ENCODE data around the gene SLA2. TPM values are rescaled to one million over a fixed set of nuclear protein-coding genes. Genes with fewer than 3 reads are reported as not detected.
A peak's percentile ranks its signal among the peaks of the same experiment; 100 is the strongest.
"Not testable (repeated sequence)": the region's sequence is repeated elsewhere in the genome, so short reads cannot be mapped to it uniquely, and the experiment has no call there.

Gene SLA2
- total RNA-seq, 2 donors from 2014 or later: 0.44 to 0.68 TPM

DNA sequence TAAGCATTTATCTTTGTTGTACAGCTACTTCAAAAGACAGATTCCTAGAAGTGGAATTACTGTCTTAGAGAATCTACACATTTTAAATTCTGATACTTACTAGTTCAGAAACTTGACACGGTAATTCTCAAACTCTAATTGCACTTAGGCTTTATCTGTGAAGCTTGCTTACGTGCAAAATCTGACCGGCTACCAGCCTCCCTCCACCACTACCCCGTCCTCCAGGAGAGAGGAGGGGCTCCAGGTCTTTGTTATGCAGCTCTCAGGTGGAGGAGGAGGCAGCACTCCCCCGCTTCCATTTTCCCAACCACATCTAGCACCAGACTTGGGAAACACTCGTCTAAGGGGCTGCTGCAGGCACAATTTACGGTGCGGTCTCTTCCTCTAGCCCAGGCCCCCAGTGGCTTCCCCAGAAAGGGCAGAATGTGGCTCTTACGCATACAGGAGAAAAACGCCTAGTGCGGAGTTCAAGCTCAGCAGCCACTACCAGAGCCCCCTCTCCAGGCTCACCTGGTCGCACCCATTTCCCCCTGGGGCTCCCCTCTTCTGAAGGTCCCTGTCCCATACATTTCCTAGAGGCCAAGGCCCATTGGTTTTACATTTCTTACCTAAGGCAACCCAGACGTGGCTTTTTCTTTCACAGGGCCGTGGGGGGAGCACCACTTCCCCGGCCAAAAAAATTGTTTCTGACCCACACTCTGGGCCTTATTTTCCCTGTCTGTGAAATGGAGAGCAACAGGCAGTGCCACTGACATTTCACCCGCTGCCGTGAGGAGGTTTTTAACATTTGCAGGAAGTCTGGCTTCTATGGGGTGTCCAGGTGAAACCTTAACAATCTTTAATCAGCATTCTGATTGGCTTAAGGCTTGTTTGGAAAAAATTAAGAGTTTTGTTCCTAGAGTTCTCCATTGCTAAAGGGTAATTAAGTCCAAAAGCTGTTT, 74.2 kb downstream of the SLA2 start:
- 9 to 21% methylated on average over 9 to 17 of the region's 17 CpGs for WGBS, 2 experiments (ENCODE audit: insufficient coverage in 1 of 2, insufficient read length in 1 of 2)
- H3K9me3 Mint-ChIP-seq: peaks cover under 1% of the 10 kb centered on the region
- peaks cover 34% of the 10 kb centered on the region for H3K4me1 Mint-ChIP-seq
- TF ChIP-seq, protein P1, sequence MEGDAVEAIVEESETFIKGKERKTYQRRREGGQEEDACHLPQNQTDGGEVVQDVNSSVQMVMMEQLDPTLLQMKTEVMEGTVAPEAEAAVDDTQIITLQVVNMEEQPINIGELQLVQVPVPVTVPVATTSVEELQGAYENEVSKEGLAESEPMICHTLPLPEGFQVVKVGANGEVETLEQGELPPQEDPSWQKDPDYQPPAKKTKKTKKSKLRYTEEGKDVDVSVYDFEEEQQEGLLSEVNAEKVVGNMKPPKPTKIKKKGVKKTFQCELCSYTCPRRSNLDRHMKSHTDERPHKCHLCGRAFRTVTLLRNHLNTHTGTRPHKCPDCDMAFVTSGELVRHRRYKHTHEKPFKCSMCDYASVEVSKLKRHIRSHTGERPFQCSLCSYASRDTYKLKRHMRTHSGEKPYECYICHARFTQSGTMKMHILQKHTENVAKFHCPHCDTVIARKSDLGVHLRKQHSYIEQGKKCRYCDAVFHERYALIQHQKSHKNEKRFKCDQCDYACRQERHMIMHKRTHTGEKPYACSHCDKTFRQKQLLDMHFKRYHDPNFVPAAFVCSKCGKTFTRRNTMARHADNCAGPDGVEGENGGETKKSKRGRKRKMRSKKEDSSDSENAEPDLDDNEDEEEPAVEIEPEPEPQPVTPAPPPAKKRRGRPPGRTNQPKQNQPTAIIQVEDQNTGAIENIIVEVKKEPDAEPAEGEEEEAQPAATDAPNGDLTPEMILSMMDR (conservative IDR thresholded peaks at IDR 0.05): peak; percentile 41
- no peaks in the 10 kb centered on the region for H3K27me3 Mint-ChIP-seq (ENCODE audit: insufficient read depth)
- Histone ChIP-seq H3K9ac (ENCODE audit: extremely low read depth, low read length, poor library complexity, severe bottlenecking) (peak overlapping the region; percentile 67), H3K4me1 (ENCODE audit: control insufficient read depth, insufficient read depth, low read length) (peaks cover 8% of the 10 kb centered on the region), H3K27me3 (ENCODE audit: control insufficient read depth, insufficient read depth, low read length, poor library complexity, severe bottlenecking) (no peaks in the 10 kb centered on the region), H3K27ac (ENCODE audit: low read depth, low read length) (no peak overlapping the region), H3K36me3 (ENCODE audit: control insufficient read depth, insufficient read depth, low read length) (no peaks in the 10 kb centered on the region), H3K4me3 (ENCODE audit: low read length) (peak overlapping the region; percentile 78), H3K9me3 (ENCODE audit: control insufficient read depth, low read length) (no peaks in the 10 kb centered on the region)
- H3K4me3 Mint-ChIP-seq: peak overlapping the region; percentile 82
- peak overlapping the region; percentile 97 for H3K27ac Mint-ChIP-seq
- peak; percentile 89 for DNase-seq
- H3K36me3 Mint-ChIP-seq (ENCODE audit: low read depth): peaks cover 5% of the 10 kb centered on the region

DNA sequence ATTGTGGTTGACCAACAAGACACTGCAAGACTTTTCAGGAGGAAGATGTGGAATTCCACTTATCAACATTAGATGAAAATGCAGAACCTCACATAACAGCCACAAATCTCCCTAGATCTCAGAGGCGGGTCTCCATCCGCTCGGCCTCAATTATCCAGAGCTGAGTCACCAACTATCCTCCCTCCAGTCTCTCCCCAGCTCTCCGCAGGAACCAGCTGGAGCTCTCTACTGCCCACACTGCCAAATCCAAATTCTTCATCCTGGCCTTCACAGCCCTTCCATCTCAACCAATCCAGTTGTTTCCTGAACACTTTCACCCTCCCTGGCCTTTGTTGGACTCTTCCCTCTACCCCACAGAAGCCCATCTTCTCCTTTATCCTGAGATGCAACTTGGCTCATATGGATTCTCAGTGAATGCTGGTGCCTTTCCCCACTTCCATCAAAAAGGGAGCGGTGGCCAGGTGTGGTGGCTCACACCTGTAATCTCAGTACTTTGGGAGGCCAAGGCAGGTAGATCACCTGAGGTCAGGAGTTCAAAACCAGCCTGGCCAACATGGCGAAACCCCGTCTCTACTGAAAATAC, 76.1 kb downstream of the SLA2 start:
- no peaks in the 10 kb centered on the region for H3K27me3 Mint-ChIP-seq (ENCODE audit: insufficient read depth)
- peaks cover 13% of the 10 kb centered on the region for H3K36me3 Mint-ChIP-seq (ENCODE audit: low read depth)
- Histone ChIP-seq H3K4me1 (ENCODE audit: control insufficient read depth, insufficient read depth, low read length) (peaks cover 8% of the 10 kb centered on the region), H3K27ac (ENCODE audit: low read depth, low read length) (no peak overlapping the region), H3K36me3 (ENCODE audit: control insufficient read depth, insufficient read depth, low read length) (no peaks in the 10 kb centered on the region), H3K4me3 (ENCODE audit: low read length) (no peak overlapping the region), H3K9me3 (ENCODE audit: control insufficient read depth, low read length) (peaks cover 8% of the 10 kb centered on the region), H3K9ac (ENCODE audit: extremely low read depth, low read length, poor library complexity, severe bottlenecking) (no peak overlapping the region), H3K27me3 (ENCODE audit: control insufficient read depth, insufficient read depth, low read length, poor library complexity, severe bottlenecking) (no peaks in the 10 kb centered on the region)
- DNase-seq: peak; percentile 69
- peaks cover 9% of the 10 kb centered on the region for H3K9me3 Mint-ChIP-seq
- no peak overlapping the region for H3K4me3 Mint-ChIP-seq
- peak overlapping the region; percentile 75 for H3K27ac Mint-ChIP-seq
- 83% methylated on average over 7 of the region's 7 CpGs for WGBS, 2 experiments (ENCODE audit: insufficient coverage in 1 of 2, insufficient read length in 1 of 2)
- TF ChIP-seq, protein P1 (conservative IDR thresholded peaks at IDR 0.05): no peak
- H3K4me1 Mint-ChIP-seq: peaks cover 28% of the 10 kb centered on the region

DNA sequence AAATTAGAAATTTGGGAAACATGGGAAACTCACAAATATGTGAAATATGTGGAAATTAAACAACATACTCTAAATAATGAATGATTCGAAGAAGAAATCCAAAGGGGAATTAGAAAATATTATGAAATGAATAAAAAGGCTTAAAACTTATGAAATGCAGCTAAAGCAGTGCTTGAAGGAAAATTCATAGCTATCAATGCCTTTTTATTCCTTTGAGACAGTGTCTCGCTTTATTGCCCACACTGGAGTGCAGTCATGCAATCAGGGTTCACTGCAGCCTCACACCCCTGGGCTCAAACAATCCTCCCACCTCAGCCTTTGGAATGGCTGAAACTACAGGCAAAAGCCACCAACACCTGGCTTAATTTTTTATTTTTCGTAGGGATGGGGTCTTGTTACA, 80.5 kb downstream of the SLA2 start:
- Histone ChIP-seq H3K4me3 (ENCODE audit: low read length) (no peak overlapping the region), H3K27me3 (ENCODE audit: control insufficient read depth, insufficient read depth, low read length, poor library complexity, severe bottlenecking) (no peaks in the 10 kb centered on the region), H3K36me3 (ENCODE audit: control insufficient read depth, insufficient read depth, low read length) (no peaks in the 10 kb centered on the region), H3K9ac (ENCODE audit: extremely low read depth, low read length, poor library complexity, severe bottlenecking) (no peak overlapping the region), H3K4me1 (ENCODE audit: control insufficient read depth, insufficient read depth, low read length) (no peaks in the 10 kb centered on the region), H3K27ac (ENCODE audit: low read depth, low read length) (no peak overlapping the region), H3K9me3 (ENCODE audit: control insufficient read depth, low read length) (peaks cover 14% of the 10 kb centered on the region)
- Mint-ChIP-seq H3K36me3 (ENCODE audit: low read depth) (peaks cover 16% of the 10 kb centered on the region), H3K4me3 (no peak overlapping the region), H3K27me3 (ENCODE audit: insufficient read depth) (no peaks in the 10 kb centered on the region), H3K9me3 (peaks cover 12% of the 10 kb centered on the region), H3K4me1 (peaks cover 21% of the 10 kb centered on the region), H3K27ac (no peak overlapping the region)
- DNase-seq: no peak
- WGBS, 2 experiments (ENCODE audit: insufficient coverage in 1 of 2, insufficient read length in 1 of 2): 94 to 96% methylated on average over 2 to 3 of the region's 3 CpGs
- TF ChIP-seq, protein P1 (conservative IDR thresholded peaks at IDR 0.05): no peak

DNA sequence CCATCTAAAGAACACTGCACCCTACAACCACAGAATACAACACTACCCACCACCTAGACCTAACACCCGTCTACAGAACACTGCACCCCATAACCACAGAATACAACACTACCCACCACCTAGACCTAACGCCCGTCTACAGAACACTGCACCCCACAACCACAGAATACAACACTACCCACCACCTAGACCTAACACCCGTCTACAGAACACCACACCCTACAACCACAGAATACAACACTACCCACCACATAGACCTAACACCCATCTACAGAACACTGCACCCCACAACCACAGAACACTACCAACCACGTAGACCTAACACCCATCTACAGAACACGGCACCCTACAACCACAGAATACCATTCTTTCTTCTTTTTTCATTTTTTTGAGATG, 81.3 kb downstream of the SLA2 start:
- 90 to 95% methylated on average over 3 to 6 of the region's 6 CpGs for WGBS, 2 experiments (ENCODE audit: insufficient coverage in 1 of 2, insufficient read length in 1 of 2)
- not testable (repeated sequence) for DNase-seq; H3K27me3 Mint-ChIP-seq (ENCODE audit: insufficient read depth); H3K4me3 Mint-ChIP-seq; H3K27ac ChIP-seq (ENCODE audit: low read depth, low read length); H3K36me3 ChIP-seq (ENCODE audit: control insufficient read depth, insufficient read depth, low read length); H3K9ac ChIP-seq (ENCODE audit: extremely low read depth, low read length, poor library complexity, severe bottlenecking); H3K27ac Mint-ChIP-seq; H3K27me3 ChIP-seq (ENCODE audit: control insufficient read depth, insufficient read depth, low read length, poor library complexity, severe bottlenecking); H3K4me3 ChIP-seq (ENCODE audit: low read length); H3K4me1 ChIP-seq (ENCODE audit: control insufficient read depth, insufficient read depth, low read length)
- peaks cover 14% of the 10 kb centered on the region for H3K9me3 ChIP-seq (ENCODE audit: control insufficient read depth, low read length)
- peaks cover 18% of the 10 kb centered on the region for H3K4me1 Mint-ChIP-seq
- H3K9me3 Mint-ChIP-seq: peaks cover 12% of the 10 kb centered on the region
- peaks cover 16% of the 10 kb centered on the region for H3K36me3 Mint-ChIP-seq (ENCODE audit: low read depth)

Measured in endodermal cell (in vitro differentiated cells).